ENCODE data around the gene THYN1.
"Not testable (repeated sequence)": the region's sequence is repeated elsewhere in the genome, so short reads cannot be mapped to it uniquely, and the experiment has no call there.

The THYN1 gene

GRCh38 chr11:134273317-134273712 is 20.2 kb upstream of the THYN1 start:
- no peak for DNase-seq

GRCh38 chr11:134272381-134273316 is 19.5 kb upstream of the THYN1 start:
- DNase-seq, result peak; percentile 81

GRCh38 chr11:134271978-134272377 is 18.8 kb upstream of the THYN1 start:
- DNase-seq, result no peak

GRCh38 chr11:134270250-134270714 is 17.1 kb upstream of the THYN1 start:
- DNase-seq, result peak; percentile 13

GRCh38 chr11:134267966-134268365 is 14.8 kb upstream of the THYN1 start:
- DNase-seq, result no peak

- no peak for DNase-seq
These were observed 14.3 kb upstream of the THYN1 start for GRCh38 chr11:134267461-134267860.

GRCh38 chr11:134266841-134267251 is 13.7 kb upstream of the THYN1 start:
- DNase-seq, result no peak

GRCh38 chr11:134266440-134266839 is 13.3 kb upstream of the THYN1 start:
- DNase-seq, result no peak

- no peak for DNase-seq
These were observed 12.0 kb upstream of the THYN1 start for GRCh38 chr11:134264966-134265764.

- DNase-seq, result peak; percentile 54
These were observed 8.7 kb upstream of the THYN1 start for GRCh38 chr11:134261626-134262488.

GRCh38 chr11:134260983-134261382 is 7.8 kb upstream of the THYN1 start:
- no peak for DNase-seq

- DNase-seq, result no peak
These were observed 7.4 kb upstream of the THYN1 start for GRCh38 chr11:134260503-134260902.

- DNase-seq, result no peak
These were observed 5.4 kb upstream of the THYN1 start for GRCh38 chr11:134258577-134258976.

GRCh38 chr11:134257101-134257500 is 3.9 kb upstream of the THYN1 start:
- no peak for DNase-seq

- not testable (repeated sequence) for DNase-seq
These were observed 2.0 kb upstream of the THYN1 start for GRCh38 chr11:134255184-134255561.

GRCh38 chr11:134254433-134255183 is 1.5 kb upstream of the THYN1 start:
- DNase-seq, result no peak

GRCh38 chr11:134252346-134253187 is 585 bp downstream of the THYN1 start:
- peak; percentile 88 for DNase-seq

- no peak for DNase-seq
These were observed 2.5 kb downstream of the THYN1 start for GRCh38 chr11:134250675-134251074.

GRCh38 chr11:134250246-134250645 is 2.9 kb downstream of the THYN1 start:
- DNase-seq, result no peak

GRCh38 chr11:134248910-134249480 is 4.2 kb downstream of the THYN1 start:
- DNase-seq, result no peak

- no peak for DNase-seq
These were observed 6.5 kb downstream of the THYN1 start for GRCh38 chr11:134246678-134247077.
